ENCODE results near the gene GUCY2D.

DNA sequence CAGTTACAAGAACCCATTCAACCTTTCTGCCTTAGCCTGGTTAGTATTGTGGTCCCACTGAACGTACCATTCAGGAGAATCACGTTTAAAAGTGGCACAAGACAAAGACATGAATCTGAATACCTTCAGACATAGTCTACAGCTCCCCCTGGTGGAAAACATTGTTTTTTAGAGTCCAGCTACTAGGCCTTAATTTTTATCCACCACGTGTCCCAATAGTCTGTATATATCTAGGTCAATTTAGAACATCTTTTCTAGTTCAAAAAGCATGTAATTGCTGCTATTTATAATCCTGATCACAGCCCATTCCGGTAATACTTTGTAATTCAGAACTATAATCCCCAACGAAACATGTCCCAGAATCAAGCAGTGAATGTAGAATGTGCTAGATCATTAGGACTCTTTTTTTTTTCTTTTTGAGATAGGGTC lies 13.7 kb upstream of the GUCY2D start:
- TF ChIP-seq, protein P1, sequence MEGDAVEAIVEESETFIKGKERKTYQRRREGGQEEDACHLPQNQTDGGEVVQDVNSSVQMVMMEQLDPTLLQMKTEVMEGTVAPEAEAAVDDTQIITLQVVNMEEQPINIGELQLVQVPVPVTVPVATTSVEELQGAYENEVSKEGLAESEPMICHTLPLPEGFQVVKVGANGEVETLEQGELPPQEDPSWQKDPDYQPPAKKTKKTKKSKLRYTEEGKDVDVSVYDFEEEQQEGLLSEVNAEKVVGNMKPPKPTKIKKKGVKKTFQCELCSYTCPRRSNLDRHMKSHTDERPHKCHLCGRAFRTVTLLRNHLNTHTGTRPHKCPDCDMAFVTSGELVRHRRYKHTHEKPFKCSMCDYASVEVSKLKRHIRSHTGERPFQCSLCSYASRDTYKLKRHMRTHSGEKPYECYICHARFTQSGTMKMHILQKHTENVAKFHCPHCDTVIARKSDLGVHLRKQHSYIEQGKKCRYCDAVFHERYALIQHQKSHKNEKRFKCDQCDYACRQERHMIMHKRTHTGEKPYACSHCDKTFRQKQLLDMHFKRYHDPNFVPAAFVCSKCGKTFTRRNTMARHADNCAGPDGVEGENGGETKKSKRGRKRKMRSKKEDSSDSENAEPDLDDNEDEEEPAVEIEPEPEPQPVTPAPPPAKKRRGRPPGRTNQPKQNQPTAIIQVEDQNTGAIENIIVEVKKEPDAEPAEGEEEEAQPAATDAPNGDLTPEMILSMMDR (IDR thresholded peaks at IDR 0.05; ENCODE audit: low read length): peak; percentile 61
- no peak for TF ChIP-seq EZH2 (optimal IDR thresholded peaks at IDR 0.05; ENCODE audit: low read depth, low read length)
- no peak for TF ChIP-seq EZH2phosphoT487 (IDR thresholded peaks at IDR 0.05; ENCODE audit: low read length)
